Urinary bladder (tissue), 4 donors: ENCODE results near the gene LINGO4. TPM values are rescaled to one million over a fixed set of nuclear protein-coding genes. Genes with fewer than 3 reads are reported as not detected.

Source experiments
- DNase-seq: peaks from one replicate; pipeline ENCODE4 v3.0.0-alpha.2; 2015; ENCODE audit errors: extremely low spot score
- H3K27ac ChIP-seq: one replicate; pipeline ENCODE4 v1.5.1; 2013; ENCODE audit warnings: low read depth, mild to moderate bottlenecking, moderate library complexity
- H3K36me3 ChIP-seq: one replicate; pipeline ENCODE4 v1.6.1; 2013; ENCODE audit warnings: mild to moderate bottlenecking, moderate library complexity; ENCODE audit not compliant: insufficient read depth
- H3K4me1 ChIP-seq: one replicate; pipeline ENCODE4 v1.6.1; 2013; ENCODE audit warnings: mild to moderate bottlenecking, moderate library complexity; ENCODE audit not compliant: insufficient read depth
- H3K4me3 ChIP-seq: one replicate; pipeline ENCODE4 v1.5.1; 2013; ENCODE audit warnings: low read depth, low read length
- WGBS: extraction: QIAGEN DNeasy Blood & Tissue Kit; methylation state at CpG from one replicate; pipeline ENCODE4 v1.1.7; 2013; 5-methylcytosine and 5-hydroxymethylcytosine counted together
- polyA plus RNA-seq: library from polyadenylated mRNA; stranded (reverse); fragments of 200-250 nt; gene quantifications from one replicate; pipeline ENCODE4 v1.2.3, GENCODE V29; 2013
- total RNA-seq: library from RNA; depleted of rRNA; stranded (reverse); fragments of >200 nt; gene quantifications from one replicate; pipeline ENCODE4 v1.2.3, GENCODE V29; 2014
- donor health status: healthy with polysubstance abuse.
- donor health status: healthy.

Gene LINGO4
- total RNA-seq (0.16 TPM), polyA plus RNA-seq (0.19 TPM)

DNA sequence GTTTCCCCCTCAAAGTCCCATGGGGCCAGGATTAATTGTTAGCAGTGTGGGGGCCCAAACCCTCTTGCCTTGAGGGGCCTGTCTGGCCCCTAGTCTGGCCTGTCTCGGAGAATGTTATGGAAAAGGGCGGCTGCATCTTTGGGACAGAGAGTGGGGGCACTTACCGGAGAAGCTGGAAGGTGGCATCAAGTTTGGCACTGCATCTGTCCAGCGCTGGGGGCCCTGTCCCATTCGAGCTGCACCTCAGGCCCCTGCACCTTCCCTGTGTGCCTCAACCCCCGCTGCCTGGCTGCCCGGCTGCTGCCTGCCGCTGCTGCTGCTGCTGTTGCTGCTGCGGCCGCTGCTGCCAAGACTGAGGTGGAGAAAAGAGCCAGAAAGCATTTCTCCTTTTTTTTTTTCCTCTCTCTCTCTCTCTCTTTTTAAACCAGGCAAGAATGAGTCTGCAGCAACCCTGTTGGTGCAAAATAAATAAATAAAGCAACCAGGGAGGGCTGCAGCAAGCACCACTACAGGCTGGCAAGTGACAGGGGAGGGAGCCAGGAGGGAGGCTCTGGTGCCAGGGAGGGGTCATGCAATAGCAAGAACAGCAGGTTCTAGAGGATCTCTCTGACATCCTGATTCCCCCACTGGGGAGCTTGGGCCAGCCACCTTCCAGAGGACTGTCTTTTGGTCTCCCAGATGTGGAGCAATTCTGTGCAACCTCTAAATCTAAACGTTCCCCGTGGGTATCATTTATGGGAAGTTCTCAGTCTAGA is at the start of gene LINGO4:
Gene LINGO4 (minus strand): TSS at position 354 of the 755 bp plus-strand sequence. CDS start 2,715 bp downstream, outside the sequence.
- Histone ChIP-seq H3K36me3 (no peaks in the 10 kb centered on the region), H3K4me1 (no peaks in the 10 kb centered on the region), H3K4me3 (no peak within 1 kb of the TSS), H3K27ac (no peak within 1 kb of the TSS)
- 39% methylated on average over 12 of the region's 12 CpGs for WGBS
- DNase-seq: no peak

- no peak overlapping the region for H3K27ac ChIP-seq
- H3K36me3 ChIP-seq: no peaks in the 10 kb centered on the region
- WGBS: 86% methylated on average over 7 of the region's 7 CpGs
- no peak for DNase-seq
- no peak overlapping the region for H3K4me3 ChIP-seq
- no peaks in the 10 kb centered on the region for H3K4me1 ChIP-seq
Observed at GRCh38 chr1:151854658-151855057, 49.4 kb upstream of the LINGO4 start.

- no peaks in the 10 kb centered on the region for H3K36me3 ChIP-seq
- no peak within 1 kb of the TSS for H3K4me3 ChIP-seq
- DNase-seq: no peak
- 51% methylated on average over 5 of the region's 5 CpGs for WGBS
- H3K27ac ChIP-seq: no peak within 1 kb of the TSS
- H3K4me1 ChIP-seq: no peaks in the 10 kb centered on the region
Observed at GRCh38 chr1:151853411-151853943, 48.3 kb upstream of the LINGO4 start, which contains the start of gene THEM5. Gene THEM5 (minus strand): TSS chr1:151853712. CDS start chr1:151853565, 147 bp downstream.

DNA sequence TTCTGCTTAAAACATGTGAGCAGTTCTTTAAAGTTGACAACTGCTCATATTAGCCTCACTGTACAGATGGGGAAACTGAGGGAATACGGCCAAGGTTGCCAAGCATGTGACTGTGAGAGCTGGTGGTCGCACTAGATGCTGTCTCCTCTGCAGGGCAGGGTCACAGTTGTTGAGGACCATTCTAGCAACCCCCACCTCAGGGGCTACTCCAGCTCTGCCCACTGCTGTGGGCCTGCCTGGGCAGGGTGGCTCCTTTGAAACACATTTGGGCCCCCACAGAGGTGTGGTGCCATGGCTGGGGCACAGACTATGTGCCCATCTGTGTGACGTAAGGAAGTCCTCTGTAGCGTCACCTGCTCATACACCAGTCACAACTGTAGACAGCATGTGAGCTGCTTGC is 47.5 kb upstream of the LINGO4 start:
- no peaks in the 10 kb centered on the region for H3K36me3 ChIP-seq
- no peaks in the 10 kb centered on the region for H3K4me1 ChIP-seq
- H3K27ac ChIP-seq: no peak overlapping the region
- WGBS: 94% methylated on average over 4 of the region's 4 CpGs
- H3K4me3 ChIP-seq: no peak overlapping the region
- no peak for DNase-seq

DNA sequence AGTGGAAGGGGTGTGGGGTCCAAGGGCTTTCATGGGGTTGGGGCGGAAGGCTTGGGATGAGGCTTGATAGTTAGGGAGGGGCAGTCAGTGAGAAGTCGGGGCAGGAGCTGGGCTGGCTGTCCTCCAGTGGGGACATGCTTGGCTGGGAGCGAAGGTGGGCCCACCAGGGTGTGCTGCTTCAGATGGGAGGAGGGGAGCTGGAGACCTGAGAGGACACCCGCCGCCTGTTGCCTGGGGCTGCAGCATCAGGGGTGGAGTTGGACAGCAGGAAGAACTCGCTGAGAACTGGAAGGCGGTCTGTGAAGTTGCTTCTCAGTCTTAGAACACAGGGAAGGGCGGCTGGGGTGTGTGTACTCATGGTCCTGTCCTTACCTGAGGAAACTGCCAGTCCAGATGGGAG is 46.7 kb upstream of the LINGO4 start:
- Histone ChIP-seq H3K4me1 (no peaks in the 10 kb centered on the region), H3K36me3 (no peaks in the 10 kb centered on the region), H3K4me3 (no peak overlapping the region), H3K27ac (no peak overlapping the region)
- 67% methylated on average over 8 of the region's 8 CpGs for WGBS
- no peak for DNase-seq

DNA sequence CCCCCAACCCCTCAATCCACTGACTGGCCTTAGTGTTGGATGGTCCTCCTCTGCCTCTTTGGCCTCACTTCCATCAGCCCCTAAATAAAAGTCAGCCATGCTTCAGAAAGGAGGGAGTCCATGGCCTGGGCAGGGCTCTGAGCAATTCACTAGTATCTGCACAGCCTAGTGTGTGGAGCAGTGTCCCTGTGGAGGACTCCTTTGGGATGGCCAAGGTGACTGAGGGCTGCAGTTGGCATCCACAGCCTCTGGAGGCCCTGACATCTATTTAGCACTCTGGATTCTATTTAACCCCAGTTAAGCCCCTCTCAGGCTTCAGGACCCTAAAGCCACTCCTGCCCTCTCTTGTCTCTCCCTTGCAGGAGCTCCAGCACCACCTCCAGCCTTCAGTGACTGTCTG is 44.7 kb upstream of the LINGO4 start:
- Histone ChIP-seq H3K27ac (no peak overlapping the region), H3K4me1 (no peaks in the 10 kb centered on the region), H3K4me3 (no peak overlapping the region), H3K36me3 (no peaks in the 10 kb centered on the region)
- no peak for DNase-seq

DNA sequence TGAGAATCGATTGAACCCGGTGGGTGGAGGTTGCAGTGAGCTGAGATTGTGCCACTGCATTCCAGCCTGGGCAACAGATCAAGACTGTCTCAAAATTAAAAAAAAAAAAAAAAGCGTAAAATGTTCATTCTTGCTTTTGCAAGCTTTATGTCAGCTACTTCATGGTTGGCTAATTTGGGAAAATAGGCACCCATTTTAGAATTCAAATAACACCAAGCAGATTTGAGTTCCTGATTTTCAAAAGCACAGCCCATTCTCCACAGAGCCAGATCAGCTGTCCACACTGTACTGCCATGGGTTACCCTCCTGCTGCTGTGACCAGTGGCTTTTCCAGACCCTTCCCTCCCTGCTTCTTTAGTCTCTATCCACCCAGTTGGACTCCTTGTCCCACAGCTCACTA is 43.9 kb upstream of the LINGO4 start:
- no peaks in the 10 kb centered on the region for H3K4me1 ChIP-seq
- DNase-seq: no peak
- WGBS: 75% methylated on average over 3 of the region's 3 CpGs

DNA sequence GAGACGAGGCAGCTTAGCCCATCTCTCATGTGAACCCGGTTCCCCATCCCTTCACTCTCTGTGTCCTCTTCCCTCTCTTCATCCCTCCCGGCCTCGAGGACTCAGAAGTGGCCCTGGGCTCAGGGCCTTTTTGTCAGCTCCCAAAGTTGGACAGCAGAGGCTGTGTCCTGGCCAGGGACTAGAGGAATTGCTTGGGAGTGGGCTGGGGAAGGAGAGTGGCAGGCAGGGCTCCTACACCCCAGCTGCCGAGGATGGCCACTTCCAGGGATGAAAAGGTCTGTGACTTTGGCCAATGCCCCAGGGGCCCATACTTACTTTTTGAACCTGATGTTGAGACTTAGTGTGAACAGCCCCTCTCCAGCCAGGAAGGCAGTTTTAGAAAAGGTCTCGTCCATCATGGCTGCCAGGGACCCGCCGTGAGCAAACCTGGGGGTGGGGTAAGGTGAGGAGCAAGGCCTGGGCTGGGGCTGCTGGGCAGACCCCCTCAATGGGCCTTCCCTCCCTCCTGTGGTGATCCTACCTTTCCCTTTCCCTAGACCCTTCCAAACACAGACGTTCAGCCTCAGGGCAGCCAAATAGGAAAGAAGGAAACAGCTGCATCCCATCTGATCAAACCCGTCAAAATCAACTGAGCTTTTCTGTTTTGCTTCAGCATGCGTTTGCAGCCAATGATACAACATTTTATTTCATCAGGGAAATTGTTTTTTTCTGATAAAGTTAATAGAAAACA is 42.8 kb upstream of the LINGO4 start:
- DNase-seq: no peak
- no peaks in the 10 kb centered on the region for H3K36me3 ChIP-seq
- 47% methylated on average over 11 of the region's 11 CpGs for WGBS
- H3K4me3 ChIP-seq: no peak overlapping the region
- no peak overlapping the region for H3K27ac ChIP-seq
- no peaks in the 10 kb centered on the region for H3K4me1 ChIP-seq

More for the DNA sequence above, 43.9 kb upstream of the LINGO4 start:
- H3K36me3 ChIP-seq: no peaks in the 10 kb centered on the region
- H3K4me3 ChIP-seq: no peak overlapping the region
- H3K27ac ChIP-seq: no peak overlapping the region

DNA sequence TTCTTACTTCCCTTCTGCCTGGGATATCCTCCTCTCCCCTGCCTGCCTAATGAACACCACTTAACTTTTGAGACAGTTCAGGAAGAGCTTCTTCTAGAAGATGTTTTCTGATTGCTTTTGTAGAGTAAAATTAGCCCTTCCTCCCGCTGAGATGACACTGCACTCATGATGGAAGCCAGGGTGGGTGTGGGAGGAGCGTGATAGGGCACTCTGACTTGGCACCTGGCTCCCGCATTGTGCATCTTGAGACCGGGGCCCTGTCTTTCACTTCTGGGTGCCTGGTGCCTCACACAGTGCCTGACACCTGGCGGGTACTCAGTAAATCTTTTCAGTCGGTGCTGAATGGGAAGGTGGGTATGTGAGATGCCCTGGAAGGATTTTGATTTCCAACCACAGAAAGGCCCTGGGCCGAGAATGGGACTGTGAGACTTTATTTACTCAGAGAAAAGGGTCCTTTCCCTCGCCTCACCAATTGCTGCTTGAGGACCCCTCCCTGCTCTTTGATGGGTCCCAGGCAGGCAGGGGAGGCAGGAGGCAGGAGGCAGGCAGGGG is 41.5 kb upstream of the LINGO4 start:
- 85% methylated on average over 8 of the region's 8 CpGs for WGBS
- H3K27ac ChIP-seq: no peak overlapping the region
- H3K36me3 ChIP-seq: no peaks in the 10 kb centered on the region
- H3K4me1 ChIP-seq: no peaks in the 10 kb centered on the region
- no peak for DNase-seq
- H3K4me3 ChIP-seq: no peak overlapping the region

- H3K27ac ChIP-seq: no peak overlapping the region
- no peak for DNase-seq
- no peaks in the 10 kb centered on the region for H3K4me1 ChIP-seq
- WGBS: 30% methylated on average over 6 of the region's 6 CpGs
- H3K36me3 ChIP-seq: no peaks in the 10 kb centered on the region
- no peak overlapping the region for H3K4me3 ChIP-seq
Observed at GRCh38 chr1:151846062-151846568, 40.9 kb upstream of the LINGO4 start.

DNA sequence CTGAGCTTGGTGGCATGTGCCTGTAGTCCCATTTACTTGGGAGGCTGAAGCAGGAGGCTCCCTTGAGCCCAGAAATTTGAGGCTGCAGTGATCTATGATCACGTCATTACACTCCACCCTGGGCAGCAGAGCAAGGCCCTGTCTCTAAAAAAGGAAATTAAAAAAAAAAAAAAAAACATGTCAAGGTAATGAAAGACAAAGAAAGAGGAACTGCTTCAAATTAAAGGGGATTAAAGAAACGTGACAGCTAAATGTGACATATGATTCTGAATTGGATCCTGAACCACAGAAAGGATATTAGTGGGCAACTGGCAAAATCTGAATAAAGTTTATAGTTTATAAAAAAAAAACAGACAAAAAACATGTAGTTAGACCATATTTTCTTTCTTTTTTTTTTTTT is 38.2 kb upstream of the LINGO4 start:
- Histone ChIP-seq H3K4me3 (no peak overlapping the region), H3K36me3 (no peaks in the 10 kb centered on the region), H3K27ac (no peak overlapping the region), H3K4me1 (peaks cover 4% of the 10 kb centered on the region)
- WGBS: 81% methylated on average over 2 of the region's 2 CpGs
- no peak for DNase-seq

DNA sequence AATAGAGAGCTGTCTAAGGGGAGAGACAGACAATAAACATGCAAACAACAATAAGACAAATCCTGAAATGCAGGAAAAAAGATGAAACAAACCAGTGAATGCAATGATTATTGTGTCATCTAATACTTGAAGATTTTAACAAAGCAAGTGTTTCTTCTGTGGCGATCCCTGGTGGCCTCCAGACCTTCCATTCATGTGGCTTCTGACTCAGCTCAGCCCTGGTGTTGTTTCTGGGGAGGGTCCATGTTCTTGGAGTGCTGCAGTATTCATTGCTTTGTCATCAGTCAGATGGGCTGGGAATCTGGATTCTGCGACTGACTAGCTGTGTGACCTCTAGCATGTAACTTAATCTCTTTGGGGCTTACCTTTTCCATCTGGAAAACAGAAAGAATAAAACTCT is 35.9 kb upstream of the LINGO4 start:
- Histone ChIP-seq H3K4me3 (no peak overlapping the region), H3K4me1 (peaks cover 4% of the 10 kb centered on the region), H3K27ac (no peak overlapping the region), H3K36me3 (no peaks in the 10 kb centered on the region)
- DNase-seq: no peak
- WGBS: 89% methylated on average over 2 of the region's 2 CpGs

DNA sequence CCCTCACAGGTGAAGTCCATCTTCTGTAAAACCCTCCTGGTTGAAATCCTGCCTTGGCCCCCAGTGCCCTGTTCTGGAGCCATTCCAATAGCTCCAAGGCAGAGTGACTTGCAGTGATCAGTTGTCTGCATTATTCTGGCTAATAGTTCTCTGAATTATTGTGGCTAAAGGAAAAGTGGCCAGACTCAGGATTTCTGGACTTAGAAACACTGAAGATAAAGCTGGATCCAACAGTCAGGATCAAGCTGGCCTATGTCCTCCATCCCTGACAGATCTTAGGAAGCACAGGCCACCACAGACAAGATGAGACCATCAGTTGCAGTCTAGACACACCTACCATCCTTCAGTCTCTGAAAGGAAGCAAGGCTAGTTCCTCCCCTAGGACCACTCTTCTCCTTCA is 35.2 kb upstream of the LINGO4 start:
- no peak for DNase-seq
- H3K4me3 ChIP-seq: no peak overlapping the region

More for the DNA sequence above, 35.2 kb upstream of the LINGO4 start:
- H3K27ac ChIP-seq: no peak overlapping the region
- no peaks in the 10 kb centered on the region for H3K36me3 ChIP-seq
- peaks cover 4% of the 10 kb centered on the region for H3K4me1 ChIP-seq
